SH-SY5Y (cell line): Measurements from ENCODE around the gene CARNS1.

Experiments used
- GATA2 ChIP-seq: IDR thresholded peaks from 2 replicates; pipeline ENCODE4 v1.6.1; 2011; ENCODE audit warnings: mild to moderate bottlenecking, low read depth, low read length
- GATA3 ChIP-seq: IDR thresholded peaks from 2 replicates; pipeline ENCODE4 v1.6.1; 2011; ENCODE audit warnings: low read depth, mild to moderate bottlenecking, low read length, moderate library complexity

DNA sequence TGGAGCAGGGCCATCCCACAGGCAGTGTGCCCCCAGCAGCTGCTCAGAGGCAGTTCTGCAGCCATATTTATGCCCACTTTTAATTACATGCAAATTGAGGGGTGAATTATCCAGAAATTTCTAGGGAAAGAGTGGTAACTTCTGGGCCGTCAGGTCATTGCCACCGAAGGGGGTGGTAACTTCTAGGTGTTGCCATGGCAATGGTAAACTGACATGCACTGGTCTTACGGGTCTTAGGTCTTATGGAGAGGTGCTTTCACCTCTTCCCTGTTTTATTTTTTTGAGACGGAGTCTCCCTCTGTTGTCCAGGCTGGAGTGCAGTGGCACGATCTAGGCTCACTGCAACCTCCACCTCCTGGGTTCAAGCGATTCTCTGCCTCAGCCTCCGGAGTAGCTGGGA is 57.4 kb downstream of the CARNS1 start:
- no peak for TF ChIP-seq GATA2
- TF ChIP-seq GATA3 = no peak
